ENCODE data around the gene LIFR. TPM values are rescaled to one million over a fixed set of nuclear protein-coding genes. Genes with fewer than 3 reads are reported as not detected.
A peak's percentile ranks its signal among the peaks of the same experiment; 100 is the strongest.

Gene LIFR
- polyA plus RNA-seq, 1 donor from 2014 or later = 5.8 TPM

- Histone ChIP-seq H3K9ac (ENCODE audit: low read length) (no peak overlapping the region), H3K27me3 (ENCODE audit: insufficient read depth, low read depth, low read length) (no peaks in the 10 kb centered on the region), H3K4me3 (ENCODE audit: low read length) (no peak overlapping the region), H4K20me1 (ENCODE audit: insufficient read depth) (no peaks in the 10 kb centered on the region), H3K79me2 (replicated peaks; ENCODE audit: insufficient read depth, low read length) (no peaks in the 10 kb centered on the region), H3K9me2 (ENCODE audit: insufficient read depth, low read length) (no peaks in the 10 kb centered on the region), H3K27ac (ENCODE audit: low read length) (no peak overlapping the region), H3K36me3 (ENCODE audit: insufficient read depth, low read length) (no peaks in the 10 kb centered on the region), H2AFZ (ENCODE audit: low read depth, low read length) (no peak overlapping the region), H3K9me3 (ENCODE audit: low read length) (no peaks in the 10 kb centered on the region), H3F3A (ENCODE audit: insufficient read depth, low read length, poor library complexity, severe bottlenecking) (no peaks in the 10 kb centered on the region), H3K4me2 (ENCODE audit: low read length) (no peak overlapping the region)
- TF ChIP-seq EZH2 (IDR thresholded peaks at IDR 0.05; ENCODE audit: borderline replicate concordance, insufficient read depth, low read length, poor library complexity, severe bottlenecking) (no peak), CTCF (IDR thresholded peaks at IDR 0.05; ENCODE audit: poor library complexity, severe bottlenecking) (peak; percentile 67), TAF1 (IDR thresholded peaks at IDR 0.05; ENCODE audit: low read depth) (no peak), RAD21 (conservative IDR thresholded peaks at IDR 0.05) (peak; percentile 55), SMC3 (conservative IDR thresholded peaks at IDR 0.05; ENCODE audit: poor library complexity) (peak; percentile 70)
These were observed 5.1 kb downstream of the LIFR start for GRCh38 chr5:38551030-38552017.

GRCh38 chr5:38548064-38548759, 8.2 kb downstream of the LIFR start:
- Histone ChIP-seq H3K4me3 (ENCODE audit: low read length) (no peak overlapping the region), H3F3A (ENCODE audit: insufficient read depth, low read length, poor library complexity, severe bottlenecking) (no peaks in the 10 kb centered on the region), H3K9me3 (ENCODE audit: low read length) (no peaks in the 10 kb centered on the region), H3K27ac (ENCODE audit: low read length) (no peak overlapping the region), H3K36me3 (ENCODE audit: insufficient read depth, low read length) (no peaks in the 10 kb centered on the region), H3K9me2 (ENCODE audit: insufficient read depth, low read length) (no peaks in the 10 kb centered on the region), H4K20me1 (ENCODE audit: insufficient read depth) (no peaks in the 10 kb centered on the region), H3K79me2 (replicated peaks; ENCODE audit: insufficient read depth, low read length) (no peaks in the 10 kb centered on the region), H3K9ac (ENCODE audit: low read length) (no peak overlapping the region), H3K27me3 (ENCODE audit: insufficient read depth, low read depth, low read length) (no peaks in the 10 kb centered on the region), H3K4me2 (ENCODE audit: low read length) (no peak overlapping the region), H2AFZ (ENCODE audit: low read depth, low read length) (no peak overlapping the region)
- TF ChIP-seq CTCF (IDR thresholded peaks at IDR 0.05; ENCODE audit: poor library complexity, severe bottlenecking) = no peak
- no peak for TF ChIP-seq MXI1 (conservative IDR thresholded peaks at IDR 0.05; ENCODE audit: poor library complexity, severe bottlenecking)
- no peak for TF ChIP-seq EP300 (conservative IDR thresholded peaks at IDR 0.05; ENCODE audit: poor library complexity, severe bottlenecking)
- no peak for TF ChIP-seq REST (IDR thresholded peaks at IDR 0.05; ENCODE audit: borderline replicate concordance)
- TF ChIP-seq TAF1 (IDR thresholded peaks at IDR 0.05; ENCODE audit: low read depth) = no peak
- TF ChIP-seq RAD21 (conservative IDR thresholded peaks at IDR 0.05) = no peak
- TF ChIP-seq EZH2 (IDR thresholded peaks at IDR 0.05; ENCODE audit: borderline replicate concordance, insufficient read depth, low read length, poor library complexity, severe bottlenecking) = no peak
- TF ChIP-seq POLR2AphosphoS5 (IDR thresholded peaks at IDR 0.05) = no peak
- no peak for TF ChIP-seq SMC3 (conservative IDR thresholded peaks at IDR 0.05; ENCODE audit: poor library complexity)

Data from neural cell (in vitro differentiated cells).